ENCODE data around the gene NLRP14. TPM values are rescaled to one million over a fixed set of nuclear protein-coding genes. Genes with fewer than 3 reads are reported as not detected.

The NLRP14 gene
- total and polyA plus RNA-seq, 9 of the 15 experiments (the other 6 are each of a cell fraction or from before 2014, with no cell fraction given) = 0.27 to 1.2 (median 0.54) TPM

GRCh38 chr11:7080900-7081299, 60.6 kb downstream of the NLRP14 start (continued):
- TF ChIP-seq ZNF407 (IDR thresholded peaks at IDR 0.05; ENCODE audit: low read depth) (no peak), TCF3 (CRISPR knock-in tag; IDR thresholded peaks at IDR 0.05) (peak; percentile 73), MNT (conservative IDR thresholded peaks at IDR 0.05) (no peak), ID3 (CRISPR knock-in tag; IDR thresholded peaks at IDR 0.05) (no peak), ID3 (tag; IDR thresholded peaks at IDR 0.05) (peak; percentile 92), KLF16 (IDR thresholded peaks at IDR 0.05) (peak; percentile 68; the same call in 1 of the 2 replicates), NFIC (IDR thresholded peaks at IDR 0.05) (peak; percentile 23; the same call in 1 of the 2 replicates), RBM17 (IDR thresholded peaks at IDR 0.05; ENCODE audit: borderline replicate concordance, low read depth, low read length) (no peak), ZFP36 (IDR thresholded peaks at IDR 0.05; ENCODE audit: low read depth, low read length, partially characterized antibody) (no peak), VEZF1 (CRISPR knock-in tag; IDR thresholded peaks at IDR 0.05) (peak; percentile 53; the same call in 1 of the 2 replicates), ZNF280B (CRISPR knock-in tag; IDR thresholded peaks at IDR 0.05) (no peak), GABPB1 (CRISPR knock-in tag; IDR thresholded peaks at IDR 0.05) (no peak), CREB5 (CRISPR knock-in tag; IDR thresholded peaks at IDR 0.05) (no peak), CBFA2T2 (conservative IDR thresholded peaks at IDR 0.05) (peak; percentile 71)

Data from K562 (cell line).